ENCODE results near the gene LRCH3.
"Not testable (repeated sequence)": the region's sequence is repeated elsewhere in the genome, so short reads cannot be mapped to it uniquely, and the experiment has no call there.

The LRCH3 gene

DNA sequence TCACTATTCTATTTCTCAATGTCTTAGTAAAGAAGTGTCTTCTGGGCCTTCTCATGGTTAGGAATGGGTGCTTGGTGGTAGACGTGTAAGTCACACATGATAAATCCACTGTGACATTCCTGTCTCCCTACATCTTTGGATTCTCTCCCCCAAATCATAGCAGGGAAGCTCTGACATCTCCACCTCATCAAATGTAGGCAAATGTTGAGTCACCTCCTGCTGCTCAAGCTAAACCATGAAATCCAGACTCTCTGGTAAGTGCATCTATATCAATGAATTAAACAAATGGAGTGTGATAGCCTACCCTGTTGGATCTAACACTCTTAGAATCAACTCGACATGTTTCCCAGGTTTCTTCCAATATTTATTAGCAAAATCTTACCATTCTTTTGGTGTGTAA is 116.1 kb downstream of the LRCH3 start:
- Histone ChIP-seq H3K36me3 (replicated peaks; ENCODE audit: insufficient read depth, low read length) (no peaks in the 10 kb centered on the region), H3K27me3 (replicated peaks; ENCODE audit: insufficient read depth, low read length) (no peaks in the 10 kb centered on the region), H3K4me1 (ENCODE audit: low read length) (0 out of 2 replicates have a peak, but pooled peaks cover 2% of the 10 kb centered on the region), H3K9me3 (replicated peaks; ENCODE audit: insufficient read depth, low read length) (no peaks in the 10 kb centered on the region), H3K9me2 (replicated peaks; ENCODE audit: insufficient read depth, low read length) (no peaks in the 10 kb centered on the region), H2AFZ (ENCODE audit: low read length) (no peak overlapping the region), H3K27ac (ENCODE audit: low read length) (no peak overlapping the region), H3K4me2 (ENCODE audit: low read depth, low read length) (no peak overlapping the region), H3K4me3 (ENCODE audit: low read length) (no peak overlapping the region), H4K20me1 (ENCODE audit: insufficient read depth, low read length) (no peaks in the 10 kb centered on the region), H3K9ac (ENCODE audit: low read length) (no peak overlapping the region), H3K79me2 (ENCODE audit: low read length) (no peaks in the 10 kb centered on the region), H3F3A (ENCODE audit: insufficient read depth, low read length) (no peaks in the 10 kb centered on the region)
- no peak for DNase-seq
- TF ChIP-seq EZH2phosphoT487 (IDR thresholded peaks at IDR 0.05; ENCODE audit: low read length) (no peak), EZH2 (optimal IDR thresholded peaks at IDR 0.05; ENCODE audit: low read depth, low read length) (no peak)
- TF ChIP-seq, protein P1, sequence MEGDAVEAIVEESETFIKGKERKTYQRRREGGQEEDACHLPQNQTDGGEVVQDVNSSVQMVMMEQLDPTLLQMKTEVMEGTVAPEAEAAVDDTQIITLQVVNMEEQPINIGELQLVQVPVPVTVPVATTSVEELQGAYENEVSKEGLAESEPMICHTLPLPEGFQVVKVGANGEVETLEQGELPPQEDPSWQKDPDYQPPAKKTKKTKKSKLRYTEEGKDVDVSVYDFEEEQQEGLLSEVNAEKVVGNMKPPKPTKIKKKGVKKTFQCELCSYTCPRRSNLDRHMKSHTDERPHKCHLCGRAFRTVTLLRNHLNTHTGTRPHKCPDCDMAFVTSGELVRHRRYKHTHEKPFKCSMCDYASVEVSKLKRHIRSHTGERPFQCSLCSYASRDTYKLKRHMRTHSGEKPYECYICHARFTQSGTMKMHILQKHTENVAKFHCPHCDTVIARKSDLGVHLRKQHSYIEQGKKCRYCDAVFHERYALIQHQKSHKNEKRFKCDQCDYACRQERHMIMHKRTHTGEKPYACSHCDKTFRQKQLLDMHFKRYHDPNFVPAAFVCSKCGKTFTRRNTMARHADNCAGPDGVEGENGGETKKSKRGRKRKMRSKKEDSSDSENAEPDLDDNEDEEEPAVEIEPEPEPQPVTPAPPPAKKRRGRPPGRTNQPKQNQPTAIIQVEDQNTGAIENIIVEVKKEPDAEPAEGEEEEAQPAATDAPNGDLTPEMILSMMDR (IDR thresholded peaks at IDR 0.05; ENCODE audit: low read length) = no peak

DNA sequence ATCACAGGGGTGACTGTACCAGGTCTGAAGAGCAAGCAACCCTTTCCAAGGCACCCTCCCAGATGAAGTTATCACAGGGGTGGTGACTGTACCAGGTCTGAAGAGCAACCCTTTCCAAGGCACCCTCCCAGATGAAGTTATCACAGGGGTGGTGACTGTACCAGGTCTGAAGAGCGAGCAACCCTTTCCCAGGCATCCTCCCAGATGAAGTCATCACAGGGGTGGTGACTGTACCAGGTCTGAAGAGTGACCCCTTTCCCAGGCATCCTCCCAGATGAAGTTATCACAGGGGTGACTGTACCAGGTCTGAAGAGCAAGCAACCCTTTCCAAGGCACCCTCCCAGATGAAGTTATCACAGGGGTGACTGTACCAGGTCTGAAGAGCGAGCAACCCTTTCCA is 117.5 kb downstream of the LRCH3 start:
- not testable (repeated sequence) for H3F3A ChIP-seq (ENCODE audit: insufficient read depth, low read length); H2AFZ ChIP-seq (ENCODE audit: low read length); DNase-seq; H3K4me1 ChIP-seq (ENCODE audit: low read length); H4K20me1 ChIP-seq (ENCODE audit: insufficient read depth, low read length); H3K79me2 ChIP-seq (ENCODE audit: low read length); H3K4me3 ChIP-seq (ENCODE audit: low read length); H3K27me3 ChIP-seq (replicated peaks; ENCODE audit: insufficient read depth, low read length); H3K9ac ChIP-seq (ENCODE audit: low read length); H3K4me2 ChIP-seq (ENCODE audit: low read depth, low read length); H3K9me3 ChIP-seq (replicated peaks; ENCODE audit: insufficient read depth, low read length); H3K9me2 ChIP-seq (replicated peaks; ENCODE audit: insufficient read depth, low read length); H3K36me3 ChIP-seq (replicated peaks; ENCODE audit: insufficient read depth, low read length); H3K27ac ChIP-seq (ENCODE audit: low read length)

DNA sequence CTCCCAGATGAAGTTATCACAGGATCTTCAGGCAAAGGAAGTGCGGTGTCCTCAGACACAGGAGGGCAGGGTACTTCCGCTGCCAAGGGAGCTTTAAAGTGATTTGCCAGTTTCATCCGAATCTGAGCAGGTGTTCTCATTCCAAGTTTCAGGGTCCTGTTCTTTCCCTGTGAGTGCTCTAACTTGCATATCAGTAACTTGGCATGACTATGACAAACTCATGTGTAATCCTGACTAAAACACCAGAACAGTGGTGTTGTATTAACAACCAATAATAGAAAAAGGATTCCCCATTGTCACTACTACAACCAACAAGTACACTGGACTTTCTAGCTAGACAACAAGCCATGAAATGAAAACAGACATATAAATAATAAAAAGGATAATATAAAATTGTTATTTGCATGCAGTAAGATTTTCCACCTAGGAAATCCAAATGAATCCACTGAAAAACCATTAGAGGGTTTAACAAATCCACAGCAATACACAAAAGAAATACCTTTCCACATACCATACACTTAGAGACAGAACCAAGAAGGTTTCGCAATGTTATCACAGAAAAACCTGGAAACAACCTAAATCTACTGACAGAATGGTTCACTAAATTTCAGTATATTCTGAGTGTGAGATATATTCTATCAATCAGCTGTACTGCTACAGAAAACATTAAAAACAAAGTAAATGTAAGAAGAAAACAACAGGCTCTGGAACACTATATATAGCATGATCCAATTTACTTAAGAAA is 118.1 kb downstream of the LRCH3 start:
- H3K9me2 ChIP-seq (replicated peaks; ENCODE audit: insufficient read depth, low read length) = no peaks in the 10 kb centered on the region
- H3F3A ChIP-seq (ENCODE audit: insufficient read depth, low read length) = no peaks in the 10 kb centered on the region
- H4K20me1 ChIP-seq (ENCODE audit: insufficient read depth, low read length) = no peaks in the 10 kb centered on the region
- no peak overlapping the region for H3K9ac ChIP-seq (ENCODE audit: low read length)
- H3K4me1 ChIP-seq (ENCODE audit: low read length) = 0 out of 2 replicates have a peak, but pooled peaks cover 2% of the 10 kb centered on the region
- no peak overlapping the region for H3K27ac ChIP-seq (ENCODE audit: low read length)
- H3K4me3 ChIP-seq (ENCODE audit: low read length) = no peak overlapping the region
- no peak overlapping the region for H3K4me2 ChIP-seq (ENCODE audit: low read depth, low read length)
- no peak overlapping the region for H2AFZ ChIP-seq (ENCODE audit: low read length)
- H3K36me3 ChIP-seq (replicated peaks; ENCODE audit: insufficient read depth, low read length) = no peaks in the 10 kb centered on the region
- H3K9me3 ChIP-seq (replicated peaks; ENCODE audit: insufficient read depth, low read length) = no peaks in the 10 kb centered on the region
- no peaks in the 10 kb centered on the region for H3K27me3 ChIP-seq (replicated peaks; ENCODE audit: insufficient read depth, low read length)
- H3K79me2 ChIP-seq (ENCODE audit: low read length) = no peaks in the 10 kb centered on the region
- TF ChIP-seq EZH2phosphoT487 (IDR thresholded peaks at IDR 0.05; ENCODE audit: low read length) = no peak
- TF ChIP-seq, protein P1 (IDR thresholded peaks at IDR 0.05; ENCODE audit: low read length) = no peak
- DNase-seq = no peak

DNA sequence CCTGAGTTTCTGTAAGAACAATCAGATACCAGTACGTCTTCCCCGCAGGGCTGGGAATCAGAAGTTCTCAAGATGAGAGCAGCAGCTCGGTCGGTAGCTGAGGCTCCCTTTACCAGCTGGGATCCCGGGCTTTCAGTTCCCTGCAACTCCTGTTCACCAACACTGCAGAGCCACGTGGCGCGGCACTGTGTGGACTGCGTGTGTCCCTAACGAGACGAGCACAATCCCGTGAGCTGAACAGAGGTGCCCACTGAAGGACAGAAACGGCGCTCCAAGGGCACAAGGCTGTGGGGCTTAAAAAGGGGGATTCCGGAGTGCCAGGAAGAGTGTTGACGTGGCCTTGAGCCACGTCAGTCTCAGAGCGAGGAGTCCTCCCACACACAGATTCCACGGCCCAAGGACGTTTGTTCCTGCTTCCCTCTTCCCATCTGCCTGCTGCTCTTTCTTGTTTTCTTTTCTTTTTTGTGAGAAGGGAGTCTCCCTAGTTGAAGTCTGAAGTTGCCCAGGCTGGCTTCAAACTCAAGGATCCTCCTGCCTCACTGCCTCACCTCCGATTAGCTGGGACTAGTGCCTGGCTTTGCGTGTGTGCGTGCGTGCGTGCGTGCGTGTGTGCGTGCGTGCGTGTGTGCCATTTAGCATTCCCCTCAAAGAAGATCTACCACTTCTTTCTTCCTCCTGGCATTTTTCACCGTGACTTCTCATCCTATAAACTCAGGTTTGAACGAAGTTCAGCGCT is 121.9 kb downstream of the LRCH3 start:
- no peak overlapping the region for H3K4me2 ChIP-seq (ENCODE audit: low read depth, low read length)
- H3K27me3 ChIP-seq (replicated peaks; ENCODE audit: insufficient read depth, low read length) = no peaks in the 10 kb centered on the region
- no peaks in the 10 kb centered on the region for H3K4me1 ChIP-seq (ENCODE audit: low read length)
- no peaks in the 10 kb centered on the region for H3K9me3 ChIP-seq (replicated peaks; ENCODE audit: insufficient read depth, low read length)
- TF ChIP-seq, protein P1 (IDR thresholded peaks at IDR 0.05; ENCODE audit: low read length) = no peak
- TF ChIP-seq EZH2phosphoT487 (IDR thresholded peaks at IDR 0.05; ENCODE audit: low read length) (no peak), EZH2 (optimal IDR thresholded peaks at IDR 0.05; ENCODE audit: low read depth, low read length) (no peak)
- H3K36me3 ChIP-seq (replicated peaks; ENCODE audit: insufficient read depth, low read length) = no peaks in the 10 kb centered on the region
- no peaks in the 10 kb centered on the region for H3F3A ChIP-seq (ENCODE audit: insufficient read depth, low read length)
- no peak overlapping the region for H3K4me3 ChIP-seq (ENCODE audit: low read length)
- H3K9me2 ChIP-seq (replicated peaks; ENCODE audit: insufficient read depth, low read length) = no peaks in the 10 kb centered on the region
- no peak overlapping the region for H3K9ac ChIP-seq (ENCODE audit: low read length)
- no peak overlapping the region for H2AFZ ChIP-seq (ENCODE audit: low read length)
- no peak overlapping the region for H3K27ac ChIP-seq (ENCODE audit: low read length)
- no peak for DNase-seq
- H4K20me1 ChIP-seq (ENCODE audit: insufficient read depth, low read length) = no peaks in the 10 kb centered on the region
- H3K79me2 ChIP-seq (ENCODE audit: low read length) = no peaks in the 10 kb centered on the region
